Body of pancreas (tissue), 4 donors: ENCODE results near the gene TXK. TPM values are rescaled to one million over a fixed set of nuclear protein-coding genes. Genes with fewer than 3 reads are reported as not detected.
A peak's percentile ranks its signal among the peaks of the same experiment; 100 is the strongest.

Experiments used
- ATAC-seq: fragments of 150-250 bp; one replicate; pipeline ENCODE4 v1.9.1; 2016
- DNase-seq, 4 donors: peaks; one replicate each; pipeline ENCODE4 v3.0.0-alpha.2; 2019
- H3K27ac ChIP-seq, 4 donors: fragments of 200-600 bp; sonication (generic); 1 replicate in 3 of 4; 2 replicates in 1 of 4; pipeline versions ENCODE4 v1.5.1 to v1.6.1; 2016 to 2019; ENCODE audit warnings: mild to moderate bottlenecking in 1 of 4, mixed read lengths in 1 of 4, moderate library complexity in 1 of 4
- H3K27me3 ChIP-seq, 2 donors: fragments of 200-600 bp; sonication (generic); one replicate each; pipeline ENCODE4 v1.6.0; 2016; ENCODE audit warnings: mild to moderate bottlenecking in 1 of 2
- H3K36me3 ChIP-seq, 2 donors: fragments of 200-600 bp; sonication (generic); replicated peaks in 1 of 2; 2 replicates each; pipeline ENCODE4 v1.5.1; 2016; ENCODE audit warnings: low read depth in 2 of 2; ENCODE audit not compliant: insufficient read depth in 1 of 2
- H3K4me1 ChIP-seq: fragments of 200-600 bp; sonication (generic); one replicate; pipeline ENCODE4 v1.6.0; 2016
- H3K4me3 ChIP-seq, 2 donors: fragments of 200-600 bp; sonication (generic); 1 replicate in 1 of 2; 2 replicates in 1 of 2; pipeline ENCODE4 v1.5.1; 2016 to 2019
- H3K9me3 ChIP-seq, 3 donors: fragments of 200-600 bp; sonication (generic); 1 replicate in 2 of 3; 2 replicates in 1 of 3; pipeline ENCODE4 v1.5.1; 2016
- POLR2A ChIP-seq, 3 donors: fragments of 450-650 bp; IDR thresholded peaks; one replicate each; pipeline ENCODE4 v1.6.1; 2016; ENCODE audit warnings: antibody characterized with exemption in 3 of 3, mild to moderate bottlenecking in 2 of 3
- WGBS, 2 donors: methylation state at CpG; one replicate each; pipeline ENCODE4 v1.1.5; 2017; 5-methylcytosine and 5-hydroxymethylcytosine counted together
- intact Hi-C: fragments of 100-400 bp; cut with DNase I; formaldehyde crosslinking; loops from one replicate; pipeline ENCODE4 v1.15.1; 2023
- total RNA-seq, 2 donors: library from RNA; depleted of rRNA; stranded (reverse); fragments of >200 nt; gene quantifications; one replicate each; pipeline ENCODE4 v1.1.0, GENCODE V29; 2016
- TF ChIP-seq, protein P1 (sequence below), 7 experiments: fragments of 450-650 bp in 4 of 7; fragments of 200-600 bp in 3 of 7; sonication (generic) in 3 of 7; IDR thresholded peaks; one replicate each; pipeline ENCODE4 v1.5.1; 2016 to 2019; ENCODE audit warnings: antibody characterized with exemption in 7 of 7

The TXK gene
- total RNA-seq, 2 donors from 2014 or later, result 0.66 to 1.3 TPM

DNA sequence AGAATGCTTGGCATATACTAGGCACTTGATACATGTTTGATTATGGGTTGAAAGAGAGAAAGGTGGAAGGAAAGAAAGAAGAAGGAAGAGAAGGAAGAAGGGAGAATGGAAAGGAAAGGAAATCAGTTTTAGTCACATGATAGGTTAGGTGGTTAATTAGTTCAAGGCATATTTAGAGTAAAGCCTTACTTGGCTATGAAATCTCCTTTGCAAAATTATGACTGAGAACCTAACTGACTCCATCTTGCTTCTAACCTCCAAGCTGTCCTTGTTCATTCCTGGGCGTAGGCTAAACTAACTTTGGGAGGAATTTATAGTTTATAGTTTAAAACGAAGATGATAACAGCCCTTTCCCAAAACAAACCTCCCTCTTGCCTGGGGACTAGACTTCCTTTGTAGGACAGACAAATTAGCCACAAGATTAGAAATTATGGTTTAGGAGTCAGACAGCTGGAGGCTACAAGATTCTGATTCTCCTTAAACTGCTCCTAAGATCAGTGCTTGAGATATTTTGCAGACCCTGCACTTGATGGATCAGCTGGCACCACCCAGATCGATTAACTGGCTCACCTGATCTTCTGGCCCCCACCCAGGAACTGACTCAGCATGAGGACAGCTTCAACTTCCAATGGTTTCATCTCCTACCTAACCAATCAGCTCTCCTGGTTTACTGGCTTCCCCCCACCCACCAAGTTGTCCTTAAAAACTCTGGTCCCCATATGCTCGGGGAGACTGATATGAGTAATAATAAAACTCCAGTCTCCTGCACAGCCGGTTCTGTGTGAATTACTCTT lies 55.0 kb downstream of the TXK start:
- Histone ChIP-seq H3K36me3 (no peaks in the 10 kb centered on the region), H3K4me1 (peaks cover 8% of the 10 kb centered on the region), H3K4me3 (no peak overlapping the region), H3K27ac (peak overlapping the region in 2 of 4 donors; percentile 24 to 36), H3K9me3 (no peaks in the 10 kb centered on the region), H3K27me3 (no peaks in the 10 kb centered on the region)
- intact Hi-C loops, result no loop called here
- DNase-seq, result peak in 3 of 4 donors; percentile 18 to 44 (median 31)
- no peak for TF ChIP-seq POLR2A (IDR thresholded peaks at IDR 0.05)
- TF ChIP-seq, protein P1, sequence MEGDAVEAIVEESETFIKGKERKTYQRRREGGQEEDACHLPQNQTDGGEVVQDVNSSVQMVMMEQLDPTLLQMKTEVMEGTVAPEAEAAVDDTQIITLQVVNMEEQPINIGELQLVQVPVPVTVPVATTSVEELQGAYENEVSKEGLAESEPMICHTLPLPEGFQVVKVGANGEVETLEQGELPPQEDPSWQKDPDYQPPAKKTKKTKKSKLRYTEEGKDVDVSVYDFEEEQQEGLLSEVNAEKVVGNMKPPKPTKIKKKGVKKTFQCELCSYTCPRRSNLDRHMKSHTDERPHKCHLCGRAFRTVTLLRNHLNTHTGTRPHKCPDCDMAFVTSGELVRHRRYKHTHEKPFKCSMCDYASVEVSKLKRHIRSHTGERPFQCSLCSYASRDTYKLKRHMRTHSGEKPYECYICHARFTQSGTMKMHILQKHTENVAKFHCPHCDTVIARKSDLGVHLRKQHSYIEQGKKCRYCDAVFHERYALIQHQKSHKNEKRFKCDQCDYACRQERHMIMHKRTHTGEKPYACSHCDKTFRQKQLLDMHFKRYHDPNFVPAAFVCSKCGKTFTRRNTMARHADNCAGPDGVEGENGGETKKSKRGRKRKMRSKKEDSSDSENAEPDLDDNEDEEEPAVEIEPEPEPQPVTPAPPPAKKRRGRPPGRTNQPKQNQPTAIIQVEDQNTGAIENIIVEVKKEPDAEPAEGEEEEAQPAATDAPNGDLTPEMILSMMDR (IDR thresholded peaks at IDR 0.05), result no peak
- no peak for ATAC-seq
- WGBS, 2 donors, result 38 to 41% methylated on average over 5 of the region's 5 CpGs

DNA sequence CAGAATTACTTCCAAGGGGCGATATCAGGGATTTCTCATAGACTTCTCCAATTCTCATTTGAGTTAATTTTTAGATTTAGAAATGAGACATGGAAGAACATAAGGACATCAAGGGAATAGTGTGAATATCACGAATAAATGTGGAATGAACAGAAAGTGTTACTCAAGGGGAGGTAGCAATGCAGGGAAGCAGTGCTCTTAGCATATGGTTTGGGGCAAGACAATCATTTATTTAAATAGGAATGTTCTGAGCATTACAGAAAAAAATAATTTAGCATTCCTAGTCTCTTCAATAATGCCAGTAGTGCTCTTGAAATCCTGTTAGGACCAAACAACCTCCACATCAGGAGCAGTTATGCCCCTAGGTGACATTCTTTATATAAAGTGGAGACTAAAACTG lies 55.6 kb downstream of the TXK start:
- H3K27me3 ChIP-seq, result no peaks in the 10 kb centered on the region
- H3K4me1 ChIP-seq, result peaks cover 8% of the 10 kb centered on the region
- TF ChIP-seq, protein P1 (IDR thresholded peaks at IDR 0.05), result no peak
- TF ChIP-seq POLR2A (IDR thresholded peaks at IDR 0.05), result no peak
- intact Hi-C loops, result no loop called here
- ATAC-seq, result no peak
- no peak overlapping the region for H3K4me3 ChIP-seq
- H3K9me3 ChIP-seq, result no peaks in the 10 kb centered on the region
- WGBS, 2 donors, result 69 to 95% methylated on average over 2 of the region's 2 CpGs
- no peak for DNase-seq
- no peaks in the 10 kb centered on the region for H3K36me3 ChIP-seq
- peak overlapping the region in 1 of 4 donors; percentile 36 for H3K27ac ChIP-seq

DNA sequence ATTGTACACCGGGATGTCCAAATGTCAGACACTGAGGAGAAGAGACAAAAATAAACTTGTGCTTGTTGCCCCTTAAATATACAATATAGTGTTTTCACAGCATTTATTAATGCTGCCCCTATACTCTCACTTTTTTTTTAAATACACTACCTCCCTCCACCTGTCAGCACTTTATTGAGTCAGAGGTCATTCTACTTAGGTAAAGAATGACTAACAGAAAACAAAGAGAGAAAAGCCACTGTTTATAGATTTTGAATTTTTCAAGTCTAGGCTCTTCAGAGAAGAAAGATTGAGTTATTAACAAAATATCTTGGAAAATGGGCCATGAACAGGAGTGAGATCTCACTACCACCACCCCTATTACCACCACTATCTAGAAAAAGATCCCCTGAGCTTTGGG lies 59.4 kb downstream of the TXK start:
- DNase-seq, result no peak
- 96 to 100% methylated on average over 1 of the region's 1 CpG for WGBS, 2 donors
- intact Hi-C loops, result no loop called here
- ATAC-seq, result no peak
- H3K4me1 ChIP-seq, result peaks cover 8% of the 10 kb centered on the region
- no peak overlapping the region for H3K4me3 ChIP-seq
- H3K27me3 ChIP-seq, result no peaks in the 10 kb centered on the region
- H3K9me3 ChIP-seq, result no peaks in the 10 kb centered on the region
- H3K36me3 ChIP-seq, result no peaks in the 10 kb centered on the region
- TF ChIP-seq POLR2A (IDR thresholded peaks at IDR 0.05), result no peak
- TF ChIP-seq, protein P1 (IDR thresholded peaks at IDR 0.05), result no peak
- no peak overlapping the region for H3K27ac ChIP-seq

DNA sequence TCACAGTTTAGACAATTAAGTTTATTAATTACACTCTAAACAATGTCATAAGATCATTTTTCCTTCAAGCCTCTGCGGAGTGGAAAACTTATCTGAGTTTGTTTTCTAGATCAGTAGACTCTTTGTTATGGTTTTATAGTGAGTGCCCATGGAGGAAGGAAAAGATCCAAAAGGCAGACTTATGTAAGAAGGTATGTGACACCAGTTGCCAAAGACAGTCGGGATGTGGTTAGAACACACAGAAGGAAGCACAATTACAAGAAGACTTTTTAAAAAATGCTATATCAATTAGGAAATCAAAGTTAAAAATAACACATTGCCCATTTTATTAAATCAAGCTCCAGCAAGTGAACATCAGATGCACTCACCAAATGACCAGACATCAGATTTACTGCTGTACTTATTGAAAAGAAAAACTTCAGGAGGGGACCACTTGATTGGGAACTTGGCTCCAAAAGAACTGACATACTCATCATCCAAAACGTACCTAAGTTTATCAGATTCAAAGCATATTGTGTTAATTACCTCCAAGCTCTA lies 60.4 kb downstream of the TXK start:
- 35% methylated on average over 3 of the region's 3 CpGs for WGBS, 2 donors
- Histone ChIP-seq H3K36me3 (no peaks in the 10 kb centered on the region), H3K4me3 (no peak overlapping the region), H3K27me3 (no peaks in the 10 kb centered on the region), H3K4me1 (peaks cover 3% of the 10 kb centered on the region), H3K9me3 (no peaks in the 10 kb centered on the region), H3K27ac (no peak overlapping the region)
- TF ChIP-seq POLR2A (IDR thresholded peaks at IDR 0.05), result no peak
- TF ChIP-seq, protein P1 (IDR thresholded peaks at IDR 0.05), result no peak
- ATAC-seq, result no peak
- no peak for DNase-seq
- intact Hi-C loops, result no loop called here
